NCI-H2196 treated with DMSO at 0.1 percent for 48 hours (cell line): ENCODE measurements around the gene ATF6.
"Not testable (repeated sequence)": the region's sequence is repeated elsewhere in the genome, so short reads cannot be mapped to it uniquely, and the experiment has no call there.

Experiments
- DNase-seq: peaks from one replicate; lab custom pipeline; 2025; ENCODE audit not compliant: unreplicated experiment; lab: John Stamatoyannopoulos, UW

Gene ATF6

DNA sequence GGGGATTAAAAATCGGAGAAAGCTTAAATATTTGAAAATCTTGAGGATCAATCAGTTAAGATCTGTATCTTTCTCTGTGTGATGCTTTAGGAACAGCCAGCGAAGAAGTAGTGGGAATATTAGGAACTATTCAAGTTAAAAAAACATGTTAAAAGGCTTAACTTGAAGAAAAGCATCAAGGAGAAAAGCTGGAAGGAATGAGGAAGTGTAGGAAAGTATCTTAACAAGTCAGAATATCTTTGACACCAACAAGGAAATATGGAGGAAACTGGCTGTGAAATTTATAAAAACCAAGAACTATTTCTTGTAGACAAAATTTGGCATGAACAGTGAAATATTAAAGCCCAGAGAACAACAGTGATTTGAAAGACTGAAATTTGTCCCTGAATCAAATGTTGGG is 60.4 kb downstream of the ATF6 start:
- no peak for DNase-seq

DNA sequence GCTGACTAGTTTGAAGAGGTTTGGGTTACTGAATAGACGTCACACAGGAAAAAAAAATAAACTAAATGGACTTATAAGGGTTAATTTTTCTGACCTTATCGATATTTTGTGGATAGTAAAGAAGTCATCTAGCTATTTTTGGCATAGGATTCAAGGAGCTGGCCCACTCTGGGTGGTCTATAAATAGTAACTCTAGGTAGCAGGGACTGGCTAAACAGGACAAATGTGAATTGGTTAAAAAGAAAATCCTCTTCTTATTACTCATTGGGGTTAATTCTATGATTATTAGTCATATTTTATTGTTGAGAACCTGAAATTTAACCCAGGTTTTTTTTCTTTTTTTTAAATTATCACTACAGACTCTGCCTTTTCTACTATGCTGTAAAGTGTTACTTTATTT is 61.7 kb downstream of the ATF6 start:
- DNase-seq = no peak

DNA sequence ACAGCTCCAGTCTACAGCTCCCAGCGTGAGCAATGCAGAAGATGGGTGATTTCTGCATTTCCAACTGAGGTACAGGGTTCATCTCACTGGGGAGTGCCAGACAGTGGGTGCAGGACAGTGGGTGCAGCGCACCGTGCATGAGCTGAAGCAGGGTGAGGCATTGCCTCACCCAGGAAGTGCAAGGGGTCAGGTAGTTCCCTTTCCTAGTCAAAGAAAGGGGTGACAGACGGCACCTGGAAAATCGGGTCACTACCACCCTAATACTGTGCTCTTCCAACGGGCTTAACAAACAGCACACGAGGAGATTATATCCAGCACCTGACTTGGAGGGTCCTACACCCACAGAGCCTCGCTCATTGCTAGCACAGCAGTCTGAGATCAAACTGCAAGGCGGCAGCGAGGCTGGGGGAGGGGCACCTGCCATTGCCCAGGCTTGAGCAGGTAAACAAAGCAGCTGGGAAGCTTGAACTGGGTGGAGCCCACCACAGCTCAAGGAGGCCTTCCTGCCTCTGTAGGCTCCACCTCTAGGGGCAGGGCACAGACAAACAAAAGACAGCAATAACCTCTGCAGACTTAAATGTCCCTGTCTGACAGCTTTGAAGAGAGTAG is 66.3 kb downstream of the ATF6 start:
- not testable (repeated sequence) for DNase-seq

DNA sequence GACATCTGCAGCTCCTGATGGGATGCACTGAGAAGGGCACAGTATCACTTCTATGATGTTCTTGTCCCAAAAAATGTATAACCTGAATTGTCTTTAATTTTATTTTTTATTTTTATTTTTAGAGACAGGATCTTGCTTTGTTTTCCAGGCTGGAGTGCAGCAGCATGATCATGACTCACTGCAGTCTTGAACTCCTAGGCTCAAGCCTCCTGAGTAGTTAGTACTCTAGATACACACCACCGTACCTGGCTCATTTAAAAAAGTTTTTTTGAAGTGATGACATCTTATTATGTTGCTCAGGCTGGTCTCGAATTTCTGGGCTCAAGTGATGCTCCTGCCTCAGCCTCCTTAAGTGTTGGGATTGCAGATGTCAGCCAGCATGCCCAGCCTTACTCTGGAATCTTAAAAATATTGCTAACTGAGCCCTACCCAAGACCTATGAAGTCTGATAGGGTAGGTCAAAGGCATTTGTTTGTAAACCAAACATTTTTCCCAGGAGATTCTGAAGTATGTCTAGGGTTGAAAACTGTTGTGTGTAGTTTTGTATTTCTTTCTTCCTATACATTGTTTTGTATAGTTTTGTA is 68.9 kb downstream of the ATF6 start:
- no peak for DNase-seq

DNA sequence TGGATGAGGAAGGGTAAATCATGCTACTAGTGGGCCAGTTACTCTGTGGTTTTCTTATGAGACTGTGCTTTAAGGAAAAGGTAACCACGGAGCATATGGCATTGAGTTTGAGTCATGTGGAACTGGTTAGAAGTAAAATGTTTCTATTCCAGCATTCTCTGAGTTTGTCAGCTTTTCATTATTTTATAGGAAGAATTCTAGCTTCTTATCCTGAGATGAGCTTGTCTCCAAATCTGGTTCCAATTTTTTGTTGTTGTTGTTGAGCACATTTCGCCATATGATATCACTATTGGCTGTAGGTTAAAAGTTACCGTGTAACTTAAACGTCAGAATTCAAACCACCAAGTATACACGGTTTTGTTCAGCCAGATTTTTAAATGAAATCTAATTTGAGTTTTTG is 69.9 kb downstream of the ATF6 start:
- DNase-seq = no peak

DNA sequence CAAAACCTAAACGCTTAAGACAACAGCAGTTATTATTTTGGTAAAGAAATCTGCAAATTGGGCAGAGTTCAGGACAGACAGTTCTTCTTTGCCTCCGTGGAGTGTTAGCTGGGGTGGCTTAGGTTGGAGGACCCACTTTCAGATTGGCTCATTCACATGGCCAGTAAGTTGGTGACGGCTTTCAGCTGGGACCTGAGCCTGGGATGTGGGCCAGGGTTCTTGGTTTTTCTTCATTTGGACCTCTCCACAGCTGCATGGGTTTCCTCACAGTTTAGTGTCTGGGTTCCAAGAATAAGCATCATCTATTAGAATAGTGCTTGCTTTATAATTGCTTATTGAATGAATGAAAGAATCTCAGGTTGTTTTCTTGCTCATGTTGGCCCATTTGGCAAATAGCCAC is 72.2 kb downstream of the ATF6 start:
- DNase-seq = no peak

DNA sequence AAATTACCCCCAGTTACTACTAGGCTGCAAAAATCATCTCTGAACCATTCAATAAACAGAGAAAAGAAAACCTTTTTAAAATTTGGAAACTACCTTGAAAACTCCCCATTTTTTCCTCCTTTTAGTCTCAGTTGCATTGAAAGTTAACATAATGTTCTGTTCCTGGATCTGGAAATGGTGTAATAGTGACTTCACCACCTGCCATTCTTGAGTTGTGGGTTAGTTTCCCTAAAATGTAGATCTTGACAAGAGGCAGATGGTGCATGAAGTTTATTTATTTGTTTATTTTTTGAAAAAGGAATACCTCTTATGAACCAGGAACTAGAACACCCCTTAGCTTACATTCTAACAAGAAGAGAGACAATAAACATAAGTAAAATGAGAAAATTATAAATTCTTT is 72.8 kb downstream of the ATF6 start:
- DNase-seq = no peak

DNA sequence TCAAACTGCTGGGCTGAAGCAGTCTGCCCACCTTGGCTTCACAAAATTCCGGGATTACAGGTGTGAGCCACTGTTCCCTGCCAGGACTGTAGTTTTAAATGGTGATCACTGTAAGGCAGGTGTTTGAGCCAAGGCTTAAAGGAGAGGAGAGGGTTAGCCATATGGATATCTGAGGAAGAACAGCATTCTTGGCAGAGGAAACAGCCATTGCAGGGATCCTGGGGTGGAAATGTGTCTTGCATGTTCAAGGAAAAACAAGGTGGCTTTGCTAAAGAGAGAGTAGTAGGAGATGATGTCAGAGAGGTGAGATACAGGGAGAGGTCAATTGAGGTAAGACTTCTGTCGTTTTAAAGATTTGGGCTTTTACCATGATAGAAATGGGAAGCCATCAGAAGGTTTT is 73.5 kb downstream of the ATF6 start:
- no peak for DNase-seq

DNA sequence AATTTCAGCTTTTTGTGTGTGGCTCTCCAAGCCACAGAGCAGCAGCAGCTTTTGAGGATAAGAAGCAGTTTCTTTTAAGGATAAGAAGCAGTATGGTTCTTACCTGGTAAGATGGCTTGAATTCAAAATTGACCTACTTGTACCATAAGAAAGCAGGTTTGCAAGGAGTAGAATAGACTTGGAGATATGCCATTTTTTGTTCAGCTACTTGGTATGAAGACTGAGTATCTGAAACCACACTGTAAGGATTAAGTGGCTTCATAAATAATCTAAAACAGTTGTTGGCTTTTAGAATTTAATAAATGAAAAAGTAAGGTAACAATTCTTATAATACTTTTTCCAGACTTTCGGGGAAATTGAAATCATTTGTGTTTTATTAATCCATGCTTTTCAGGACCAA is 74.2 kb downstream of the ATF6 start:
- DNase-seq = no peak

DNA sequence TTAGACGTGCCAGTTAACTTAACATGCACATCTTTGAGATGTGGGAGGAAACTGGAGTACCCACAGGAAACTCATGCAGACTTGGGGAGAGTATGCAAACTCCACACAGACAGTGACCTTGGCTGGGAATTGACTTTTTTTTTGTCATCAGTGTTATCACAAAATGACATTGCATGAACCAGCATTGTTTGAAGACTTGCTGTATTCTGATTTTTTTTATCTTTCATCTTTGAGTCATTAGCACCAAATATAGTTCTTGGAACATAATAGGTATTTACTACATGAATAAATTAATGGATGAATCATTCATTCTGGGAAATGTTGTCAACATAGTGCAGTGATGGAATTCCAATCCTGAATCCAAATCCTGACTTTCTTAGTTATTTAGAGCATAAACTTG is 77.0 kb downstream of the ATF6 start:
- no peak for DNase-seq

DNA sequence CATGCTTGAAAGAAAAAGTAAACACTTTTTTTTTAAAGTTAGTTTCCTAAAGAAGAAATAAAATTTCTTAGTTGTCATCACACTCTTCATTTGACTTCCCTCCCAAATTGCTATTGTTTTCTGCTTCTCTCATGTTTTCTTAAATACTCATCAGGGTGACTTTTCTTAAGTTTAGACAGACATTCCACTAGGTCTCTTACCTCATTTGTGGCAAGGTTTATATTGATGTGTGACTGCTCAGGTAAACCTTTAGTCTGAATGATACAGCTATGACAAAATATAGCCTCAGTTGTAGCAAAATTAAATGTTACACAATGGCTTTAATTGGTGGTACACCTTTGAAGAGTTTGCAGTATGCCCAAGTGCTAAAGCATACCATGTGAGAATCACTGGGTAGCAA is 78.6 kb downstream of the ATF6 start:
- DNase-seq = no peak

DNA sequence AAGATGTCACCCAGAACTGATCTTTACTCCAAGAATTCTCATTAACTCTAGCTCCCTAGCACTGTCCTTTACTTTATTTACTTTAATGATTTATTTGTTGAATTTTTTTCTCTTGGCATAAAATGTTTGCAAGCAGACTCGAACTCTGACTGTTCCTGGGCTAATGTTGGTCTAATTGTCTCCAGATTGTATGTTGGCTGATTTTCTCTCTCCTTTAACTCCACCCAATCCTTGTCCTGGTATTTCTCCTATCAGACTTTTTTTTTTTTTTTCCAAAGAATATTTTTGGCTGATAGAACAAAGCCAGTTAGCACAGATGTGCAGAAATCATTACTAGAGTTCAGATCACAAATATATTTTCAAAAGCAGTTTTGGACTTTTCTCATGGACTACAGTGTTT is 82.6 kb downstream of the ATF6 start:
- DNase-seq = no peak

DNA sequence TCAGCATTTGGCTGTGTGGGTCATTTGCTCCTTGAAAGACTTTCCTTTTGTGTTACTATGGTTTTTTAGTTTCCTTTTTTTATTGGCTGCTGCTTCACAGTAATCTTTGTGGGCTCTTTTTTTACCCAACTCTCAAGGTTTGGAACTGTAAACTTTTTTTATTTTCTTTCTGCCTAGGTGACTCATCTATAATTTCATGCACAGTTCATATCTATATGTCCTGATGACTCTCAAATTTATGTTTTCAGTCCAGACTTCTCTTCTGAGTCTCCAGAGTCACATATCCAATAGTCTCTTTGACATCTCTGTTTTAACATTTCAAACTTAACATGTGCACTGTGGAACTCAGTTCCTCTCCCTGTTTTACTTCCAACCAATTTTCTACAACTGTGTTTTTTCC is 83.4 kb downstream of the ATF6 start:
- DNase-seq = no peak

DNA sequence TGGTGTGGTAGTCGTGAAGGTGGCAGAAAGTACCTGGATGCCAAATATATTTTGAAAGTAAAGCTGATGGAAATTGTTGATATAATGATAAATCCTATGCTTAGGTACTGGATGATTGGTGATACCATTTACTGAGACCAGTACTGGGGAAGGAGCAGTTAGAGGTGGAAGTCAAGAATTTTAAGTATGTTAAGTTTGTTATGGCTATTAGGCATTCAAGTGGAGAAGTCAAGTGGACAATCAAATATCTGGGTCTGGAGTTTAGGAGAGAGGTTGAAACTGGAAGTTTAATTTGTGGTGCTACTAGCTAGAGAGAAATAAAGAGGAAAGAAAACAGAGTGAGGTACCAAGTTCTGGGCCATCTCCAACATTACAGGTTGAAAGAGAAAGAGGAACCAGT is 89.1 kb downstream of the ATF6 start:
- DNase-seq = no peak

DNA sequence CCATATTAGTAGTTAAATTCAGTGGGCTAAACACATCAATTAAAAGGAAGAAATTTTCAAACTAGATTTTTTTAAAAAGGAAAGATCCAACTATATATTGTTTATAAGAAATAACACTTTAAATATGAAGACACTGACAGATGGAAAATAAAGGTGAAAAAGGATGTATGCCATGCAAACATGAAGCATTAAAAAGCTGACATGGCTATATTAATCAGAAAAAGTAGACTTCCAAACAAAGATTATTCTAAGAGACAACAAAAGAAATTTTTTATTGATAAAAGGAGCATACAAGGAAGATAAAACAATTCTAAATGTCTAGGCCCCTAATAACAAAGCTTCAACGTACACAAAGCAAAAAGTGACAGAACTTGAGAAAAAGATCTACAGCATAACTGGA is 92.2 kb downstream of the ATF6 start:
- DNase-seq = no peak

DNA sequence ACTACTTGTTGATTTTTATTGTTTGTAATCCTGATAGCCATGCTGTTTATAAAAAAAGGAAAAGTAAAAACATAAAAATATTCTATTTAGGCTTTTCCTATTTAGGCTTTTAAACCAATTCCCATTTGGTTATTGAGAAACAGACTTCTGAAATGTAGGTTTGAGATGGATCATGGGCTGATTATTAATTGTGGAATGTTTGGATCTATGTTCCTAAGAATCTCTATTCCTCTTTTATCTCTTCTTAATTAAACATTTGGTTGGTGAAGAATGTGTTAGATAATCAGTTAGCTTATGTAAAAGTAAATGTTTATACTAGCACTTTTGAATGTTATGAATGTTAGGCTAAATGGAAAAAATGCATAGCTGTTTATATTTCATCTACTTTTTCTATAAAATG is 97.4 kb downstream of the ATF6 start:
- DNase-seq = no peak

DNA sequence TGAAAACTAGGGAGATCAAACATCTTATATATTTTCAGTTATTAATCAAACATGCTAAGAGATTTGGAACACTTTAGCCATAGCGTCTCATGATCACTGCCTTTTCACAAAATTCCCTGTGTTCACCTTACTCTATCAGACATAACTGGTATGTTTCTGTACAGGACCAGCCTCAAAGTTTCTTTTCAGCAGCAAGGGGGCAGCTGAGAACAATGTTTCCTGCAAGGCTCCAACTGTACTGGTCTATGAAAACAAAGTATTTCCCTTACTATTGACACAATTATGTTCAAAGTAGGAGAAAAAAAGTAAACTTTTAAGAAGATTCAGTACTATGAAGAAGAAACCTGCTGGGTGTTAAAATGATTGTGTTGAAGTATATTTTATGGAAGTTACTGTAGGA is 98.5 kb downstream of the ATF6 start:
- DNase-seq = no peak

DNA sequence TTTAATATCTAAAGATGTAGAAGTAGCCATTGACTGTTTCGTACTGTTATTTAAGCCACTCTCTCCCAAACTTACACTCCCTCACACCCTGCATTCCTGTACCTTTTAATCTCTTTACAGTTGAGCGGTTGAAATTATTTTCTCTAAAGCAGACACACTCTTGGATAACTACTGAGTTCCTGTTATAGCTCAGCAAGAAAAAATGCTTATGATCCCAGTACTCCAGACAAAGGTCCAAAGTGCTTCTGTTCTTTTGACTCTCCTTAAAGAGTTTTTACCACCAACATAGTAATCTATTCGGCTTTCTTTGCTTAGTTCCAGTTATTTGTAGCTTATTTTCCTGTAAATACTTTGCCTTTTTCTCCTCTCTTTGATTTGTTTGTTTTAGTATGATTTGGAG is 100.1 kb downstream of the ATF6 start:
- no peak for DNase-seq

DNA sequence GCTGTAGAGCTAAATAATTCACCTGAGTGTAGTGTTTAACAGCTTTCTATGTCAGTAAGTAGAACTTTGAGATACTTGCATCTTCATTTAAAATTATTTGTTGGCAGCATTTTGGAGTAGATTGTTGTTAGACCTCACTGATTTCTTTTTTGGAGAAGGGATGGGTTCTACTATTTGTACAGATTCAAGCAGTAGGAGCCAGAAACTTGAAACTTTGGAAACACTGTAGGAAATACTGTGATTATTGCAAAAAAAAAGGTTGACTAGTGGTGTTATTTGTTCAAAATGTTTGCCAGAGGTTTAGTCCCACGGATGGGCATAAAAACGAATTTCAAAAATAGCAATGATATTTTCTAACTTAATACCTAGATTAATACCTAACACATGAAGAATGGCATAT is 102.7 kb downstream of the ATF6 start:
- no peak for DNase-seq

DNA sequence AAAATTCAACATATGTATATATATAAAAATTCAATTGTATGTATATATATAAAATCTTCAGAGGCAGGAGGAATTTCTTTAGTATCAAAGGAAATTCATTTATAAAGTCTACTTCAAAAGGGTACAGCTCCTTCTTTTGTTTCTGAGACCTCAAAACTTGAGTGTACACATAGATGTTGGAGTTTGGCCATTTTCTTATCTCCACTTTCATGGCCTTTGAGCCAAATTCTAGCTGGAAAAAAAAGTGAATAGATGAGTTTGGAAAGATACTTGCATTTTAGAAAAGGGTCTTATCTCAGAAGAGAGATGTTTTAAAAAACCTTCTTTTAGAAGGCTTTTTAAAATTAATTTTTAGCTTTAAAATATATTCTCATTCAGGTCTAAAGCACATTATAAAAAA is 103.2 kb downstream of the ATF6 start:
- DNase-seq = no peak

DNA sequence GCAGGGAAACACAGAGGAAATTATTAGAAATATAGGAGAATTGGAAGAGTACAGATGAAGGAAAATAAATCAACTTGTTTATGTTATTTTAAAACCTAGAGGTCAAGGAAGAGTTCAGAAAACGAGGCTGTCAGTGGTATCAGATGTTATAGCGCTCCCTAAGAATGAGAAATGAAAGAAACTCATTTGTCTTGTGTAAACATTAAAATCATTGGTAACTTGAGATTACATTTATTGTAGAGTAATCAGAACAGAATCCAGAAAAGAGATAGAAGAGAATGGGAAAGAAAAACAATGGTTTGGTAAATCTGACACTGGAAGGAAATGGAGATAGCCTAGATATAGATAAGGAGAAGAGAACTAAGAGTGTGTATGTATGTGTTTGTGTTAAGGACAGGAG is 106.4 kb downstream of the ATF6 start:
- DNase-seq = no peak

DNA sequence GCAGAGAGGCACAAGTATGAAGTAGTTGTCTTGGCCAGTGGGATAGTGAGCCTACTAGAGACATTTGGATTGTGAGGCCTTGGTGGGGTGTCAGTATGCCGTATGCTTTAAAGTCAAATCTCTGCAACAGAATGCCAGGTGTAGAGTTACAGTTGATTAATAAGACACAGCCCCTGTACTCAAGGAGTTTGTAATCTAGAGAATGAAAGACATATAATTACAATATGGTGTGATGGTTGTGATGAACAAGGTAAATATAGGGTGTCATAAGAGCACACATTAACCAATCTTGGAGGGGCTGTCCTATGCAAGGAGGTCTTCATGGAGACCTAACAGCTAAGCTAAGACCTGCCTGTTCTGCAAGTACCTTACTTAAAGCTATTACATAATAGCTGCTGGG is 113.1 kb downstream of the ATF6 start:
- no peak for DNase-seq

DNA sequence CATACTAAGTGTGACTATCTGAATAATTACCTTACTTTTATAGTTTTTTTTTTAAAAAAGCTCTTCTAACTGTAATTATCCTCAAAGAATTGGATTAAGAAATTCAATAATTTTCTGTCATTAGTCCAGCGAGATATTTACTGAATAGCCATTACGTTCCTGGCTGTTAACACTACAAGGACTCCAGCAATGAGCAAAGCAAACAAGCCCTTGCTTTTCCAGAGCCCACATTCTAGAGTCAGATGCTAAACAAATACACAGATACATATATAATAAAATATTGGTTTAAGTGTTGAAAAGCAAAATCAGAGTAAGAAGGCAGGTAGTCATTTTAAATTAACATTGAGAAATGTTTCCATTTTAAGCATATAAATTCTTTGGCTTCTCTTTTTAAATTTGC is 118.4 kb downstream of the ATF6 start:
- DNase-seq = no peak

DNA sequence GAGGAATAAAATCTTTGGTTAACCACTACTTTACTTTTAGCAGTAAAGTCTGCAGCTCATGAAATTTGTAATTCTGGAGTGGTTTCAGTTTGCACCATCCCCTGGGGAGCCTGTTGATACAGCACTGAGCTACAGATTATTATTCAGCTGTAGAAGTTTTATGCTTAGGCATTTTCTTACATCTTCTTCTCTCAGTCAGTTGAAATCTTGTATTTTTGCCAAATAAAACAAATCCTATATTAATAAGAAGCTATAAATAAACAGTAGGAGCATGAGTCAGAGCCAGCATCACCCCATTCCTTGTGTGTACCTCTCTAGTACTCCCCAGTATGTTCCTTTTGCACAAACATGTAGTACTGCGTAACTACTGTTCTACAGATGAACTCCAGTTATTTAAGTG is 118.9 kb downstream of the ATF6 start:
- DNase-seq = no peak
